ENCODE measurements around the gene SHD. TPM values are rescaled to one million over a fixed set of nuclear protein-coding genes. Genes with fewer than 3 reads are reported as not detected.

The SHD gene
- total and polyA plus RNA-seq, 12 donors: 0.03 to 0.37 (median 0.24) TPM; not detected in 8

- Histone ChIP-seq H3K27ac (no peak overlapping the region), H3K36me3 (no peaks in the 10 kb centered on the region), H3K27me3 (peaks cover 0 to 50% (median 28%) of the 10 kb centered on the region in 7 donors), H3K4me1 (no peaks in the 10 kb centered on the region), H3K9me3 (no peaks in the 10 kb centered on the region), H3K4me3 (no peak overlapping the region)
- 28 to 34% methylated on average over 10 of the region's 10 CpGs for WGBS, 2 donors
- ATAC-seq (no peak), DNase-seq (no peak)
- intact Hi-C loops (cut with DNase I): no loop called here
- no peak for TF ChIP-seq CTCF (IDR thresholded peaks at IDR 0.05)
Observed at GRCh38 chr19:4294389-4294788, 15.3 kb downstream of the SHD start.

DNA sequence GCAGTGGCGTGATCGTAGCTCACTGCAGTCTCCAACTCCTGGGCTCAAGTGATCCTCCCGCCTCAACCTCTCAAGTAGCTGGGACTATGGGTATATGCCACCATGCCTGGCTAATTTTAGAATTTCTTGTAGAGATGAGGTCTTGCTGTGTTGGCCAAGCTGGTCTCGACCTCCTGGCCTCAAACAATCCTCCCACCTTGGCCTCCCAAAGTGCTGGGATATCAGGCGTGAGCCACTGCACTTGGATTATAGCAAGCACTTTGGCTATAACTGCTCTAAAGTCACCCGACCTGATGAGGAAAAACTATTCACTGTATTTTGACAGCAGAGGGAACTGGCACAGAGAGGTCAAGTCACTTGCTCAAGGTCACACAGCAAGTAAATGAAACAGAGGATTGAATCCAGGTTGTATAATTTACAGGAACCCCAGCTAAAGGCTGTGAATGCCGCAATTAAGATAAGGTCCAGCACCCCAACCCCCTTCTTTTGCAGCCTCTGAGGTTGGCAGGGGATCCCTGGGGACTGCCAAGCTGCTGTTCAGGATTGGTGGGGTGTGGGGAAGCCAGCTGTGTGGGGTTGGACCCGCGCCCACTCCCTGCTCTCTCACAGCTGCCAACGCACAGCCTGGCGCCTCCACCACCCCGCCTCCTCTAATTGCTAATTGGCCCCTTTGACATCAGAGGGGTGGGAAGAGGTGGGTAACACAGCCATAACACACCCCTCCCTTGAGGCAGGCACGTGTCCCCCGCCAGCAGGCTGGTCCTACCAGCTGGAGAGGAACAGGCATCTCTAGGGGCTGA, 17.1 kb downstream of the SHD start:
- peak in 1 of 8 donors; percentile 33 for ATAC-seq
- Histone ChIP-seq H3K9me3 (no peaks in the 10 kb centered on the region), H3K27me3 (peaks cover 0 to 43% (median 19%) of the 10 kb centered on the region in 7 donors), H3K4me1 (no peaks in the 10 kb centered on the region), H3K27ac (no peak overlapping the region), H3K36me3 (no peaks in the 10 kb centered on the region), H3K4me3 (no peak overlapping the region)
- intact Hi-C loops (cut with DNase I): no loop called here
- WGBS, 2 donors: 55 to 56% methylated on average over 13 to 14 of the region's 14 CpGs
- TF ChIP-seq CTCF (IDR thresholded peaks at IDR 0.05): no peak
- DNase-seq: no peak

GRCh38 chr19:4297901-4298809, 19.1 kb downstream of the SHD start:
- no peaks in the 10 kb centered on the region for H3K9me3 ChIP-seq
- no peaks in the 10 kb centered on the region for H3K4me1 ChIP-seq
- intact Hi-C loops (cut with DNase I): no loop called here
- H3K27ac ChIP-seq: no peak overlapping the region
- H3K36me3 ChIP-seq: no peaks in the 10 kb centered on the region
- WGBS, 2 donors: 67 to 68% methylated on average over 27 of the region's 27 CpGs
- peaks cover 0 to 36% (median 21%) of the 10 kb centered on the region in 7 donors for H3K27me3 ChIP-seq
- DNase-seq: no peak
- TF ChIP-seq CTCF (IDR thresholded peaks at IDR 0.05): no peak
- no peak for ATAC-seq
- H3K4me3 ChIP-seq: no peak overlapping the region

DNA sequence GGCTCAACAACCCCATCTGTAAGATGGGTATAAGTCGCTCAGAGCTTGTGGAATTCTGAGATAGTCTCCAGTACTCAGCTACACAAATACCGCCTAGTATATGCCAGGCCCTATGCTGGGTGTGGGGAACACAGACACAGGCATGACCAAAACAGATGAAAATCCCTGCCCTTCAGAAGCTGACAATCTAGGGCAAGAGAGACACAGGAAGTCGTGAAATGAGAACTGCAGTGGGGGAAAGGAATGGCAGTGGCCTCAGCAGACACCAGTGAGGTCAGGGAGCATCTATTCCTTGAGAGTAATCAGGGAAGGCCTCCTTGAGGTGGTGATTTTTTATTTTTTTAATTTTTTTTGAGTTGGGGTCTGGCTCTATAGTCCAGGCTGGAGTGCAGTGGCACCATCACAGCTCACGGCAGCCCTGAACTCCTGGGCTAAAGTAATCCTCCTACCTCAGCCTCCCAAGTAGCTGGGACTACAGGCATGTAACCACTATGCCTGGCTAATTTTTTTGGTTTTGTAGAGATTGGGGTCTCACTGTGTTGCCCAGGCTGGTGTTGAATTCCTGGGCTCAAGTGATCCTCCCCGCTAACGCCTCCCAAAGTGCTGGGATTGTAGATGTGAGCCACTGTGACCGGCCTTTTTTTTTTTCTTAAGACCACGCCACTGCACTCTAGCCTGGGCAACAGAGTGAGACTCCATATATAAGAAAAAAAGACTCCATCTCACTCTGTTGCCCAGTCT, 19.9 kb downstream of the SHD start:
- Histone ChIP-seq H3K36me3 (no peaks in the 10 kb centered on the region), H3K27ac (no peak overlapping the region), H3K27me3 (peaks cover 0 to 37% (median 22%) of the 10 kb centered on the region in 7 donors), H3K4me3 (no peak overlapping the region), H3K4me1 (no peaks in the 10 kb centered on the region), H3K9me3 (no peaks in the 10 kb centered on the region)
- intact Hi-C loops (cut with DNase I): no loop called here
- DNase-seq (no peak), ATAC-seq (no peak)
- no peak for TF ChIP-seq CTCF (IDR thresholded peaks at IDR 0.05)
- WGBS, 2 donors: 76 to 88% methylated on average over 8 of the region's 8 CpGs
